SW 1271 (cell line): ENCODE data around the gene MYO6.

Source experiments
- DNase-seq, 2 experiments: peaks; one replicate each; lab custom pipeline; 2025; lab: John Stamatoyannopoulos, UW

MYO6 gene

GRCh38 chr6:75827163-75827562, 78.1 kb downstream of the MYO6 start:
- no peak for DNase-seq

DNA sequence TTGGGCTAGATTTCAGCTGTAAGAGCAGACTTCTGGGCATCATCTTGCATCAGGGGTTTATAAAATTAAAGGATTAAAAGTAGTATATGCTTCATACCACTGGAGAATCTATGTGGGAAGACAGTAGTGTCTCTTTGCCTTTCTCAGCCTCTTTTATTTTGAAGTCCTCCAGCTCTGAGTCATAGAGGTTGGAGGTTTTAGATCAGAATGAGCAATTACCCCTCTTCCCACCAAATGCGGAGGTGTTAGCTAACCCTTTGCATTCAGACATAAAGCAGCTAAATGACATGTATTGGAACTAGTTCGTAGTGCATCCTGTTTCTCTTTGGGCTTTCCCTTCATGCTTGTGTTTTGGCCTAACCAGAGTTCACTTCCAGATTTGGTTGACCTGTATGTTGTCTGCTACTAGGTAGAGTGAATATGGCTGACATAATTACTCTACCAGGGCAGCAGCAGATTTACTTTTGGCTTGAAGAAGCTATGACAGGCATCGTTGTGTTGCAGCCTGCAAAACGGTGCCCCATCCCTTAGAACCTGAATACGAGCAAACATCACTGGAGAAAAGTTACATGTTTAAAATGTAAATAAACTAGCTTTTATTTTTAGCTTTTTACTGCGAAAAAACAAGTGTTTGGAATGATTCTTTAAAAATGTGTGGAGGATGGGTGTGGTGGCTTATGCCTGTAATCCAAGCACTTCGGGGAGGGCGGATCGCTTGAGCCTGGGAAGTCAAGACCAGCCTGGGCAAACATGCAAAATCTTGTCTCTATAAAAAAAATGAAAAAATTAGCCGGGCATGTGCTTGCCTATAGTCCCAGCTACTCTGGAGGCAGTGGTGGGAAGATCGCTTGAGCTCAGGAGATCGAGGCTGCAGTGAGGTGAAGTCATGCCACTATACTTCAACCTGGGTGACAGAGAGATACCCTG, 82.2 kb downstream of the MYO6 start:
- no peak for DNase-seq

GRCh38 chr6:75834447-75834846, 85.4 kb downstream of the MYO6 start:
- DNase-seq = no peak

DNA sequence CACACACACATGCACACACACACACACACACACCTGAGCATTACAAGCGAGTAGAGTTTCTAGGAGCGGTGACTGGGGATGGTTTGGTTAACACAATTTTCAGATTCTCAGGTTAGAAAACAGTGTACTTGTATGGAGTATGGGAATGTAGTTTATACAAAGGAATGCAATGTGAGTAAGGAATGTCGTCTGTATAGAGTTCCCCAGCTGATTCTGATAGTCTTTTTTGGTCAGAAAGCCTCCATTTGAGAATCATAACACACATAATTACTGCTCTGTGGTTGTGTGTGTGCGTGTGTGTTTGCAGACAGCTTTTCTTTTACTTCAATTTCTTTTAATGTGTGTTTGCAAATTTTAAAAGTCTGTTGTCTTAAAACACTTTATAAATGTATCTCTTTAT, 93.2 kb downstream of the MYO6 start:
- DNase-seq = no peak

DNA sequence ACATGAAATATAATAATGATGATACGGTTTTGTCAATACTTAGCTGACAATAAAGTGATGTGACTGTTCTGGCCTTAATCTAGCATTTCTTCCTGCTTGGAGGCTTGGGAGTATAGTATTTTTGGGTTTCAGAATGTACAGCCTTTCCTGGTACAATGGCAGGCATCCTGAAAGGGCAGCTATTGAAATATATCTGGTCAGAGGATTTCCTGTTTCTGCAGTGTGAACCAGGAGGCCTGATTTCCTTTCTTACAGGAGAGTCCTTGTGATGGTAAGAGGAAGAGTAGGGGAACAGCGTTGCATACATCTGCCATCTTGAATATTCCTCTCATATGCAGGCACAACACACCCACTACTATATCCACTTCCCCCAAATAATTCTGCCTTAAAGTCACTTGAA, 93.7 kb downstream of the MYO6 start:
- no peak for DNase-seq

- no peak for DNase-seq
Measured at GRCh38 chr6:75843396-75843795, 94.4 kb downstream of the MYO6 start.

- no peak for DNase-seq
Measured at GRCh38 chr6:75848274-75848673, 99.2 kb downstream of the MYO6 start.

DNA sequence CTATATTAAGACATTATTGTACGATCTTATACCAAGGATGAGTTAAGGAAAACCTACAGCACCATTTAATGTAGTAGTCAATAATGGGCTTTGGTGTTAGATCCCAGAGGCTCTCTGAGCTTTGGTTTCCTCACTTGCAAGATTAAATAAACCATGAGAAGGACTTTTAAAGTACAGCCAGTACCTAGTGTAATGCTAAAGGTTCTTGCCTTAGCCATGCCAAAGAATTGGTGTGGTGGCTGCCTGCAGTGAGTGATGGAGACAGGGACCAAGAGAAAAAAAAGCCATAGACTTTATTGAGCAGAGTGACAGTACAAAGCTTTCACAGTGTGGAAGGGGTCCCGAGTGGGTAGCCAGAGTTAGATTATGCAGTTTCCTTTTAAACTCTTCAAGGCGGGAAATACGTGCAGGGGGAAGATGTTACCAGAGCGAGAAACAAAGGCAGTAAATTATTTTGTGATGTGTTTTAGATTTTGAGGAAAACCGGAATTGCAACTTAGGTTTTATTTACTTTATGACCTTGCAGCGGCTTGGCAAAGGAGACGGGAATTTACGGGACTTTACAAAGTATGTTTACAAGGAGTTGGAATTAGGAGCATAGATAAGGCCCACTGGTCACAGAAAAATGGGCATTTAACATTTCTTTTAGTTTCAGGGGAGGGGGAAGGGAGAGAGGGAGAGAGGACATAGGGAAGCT, 100.4 kb downstream of the MYO6 start:
- DNase-seq = no peak

DNA sequence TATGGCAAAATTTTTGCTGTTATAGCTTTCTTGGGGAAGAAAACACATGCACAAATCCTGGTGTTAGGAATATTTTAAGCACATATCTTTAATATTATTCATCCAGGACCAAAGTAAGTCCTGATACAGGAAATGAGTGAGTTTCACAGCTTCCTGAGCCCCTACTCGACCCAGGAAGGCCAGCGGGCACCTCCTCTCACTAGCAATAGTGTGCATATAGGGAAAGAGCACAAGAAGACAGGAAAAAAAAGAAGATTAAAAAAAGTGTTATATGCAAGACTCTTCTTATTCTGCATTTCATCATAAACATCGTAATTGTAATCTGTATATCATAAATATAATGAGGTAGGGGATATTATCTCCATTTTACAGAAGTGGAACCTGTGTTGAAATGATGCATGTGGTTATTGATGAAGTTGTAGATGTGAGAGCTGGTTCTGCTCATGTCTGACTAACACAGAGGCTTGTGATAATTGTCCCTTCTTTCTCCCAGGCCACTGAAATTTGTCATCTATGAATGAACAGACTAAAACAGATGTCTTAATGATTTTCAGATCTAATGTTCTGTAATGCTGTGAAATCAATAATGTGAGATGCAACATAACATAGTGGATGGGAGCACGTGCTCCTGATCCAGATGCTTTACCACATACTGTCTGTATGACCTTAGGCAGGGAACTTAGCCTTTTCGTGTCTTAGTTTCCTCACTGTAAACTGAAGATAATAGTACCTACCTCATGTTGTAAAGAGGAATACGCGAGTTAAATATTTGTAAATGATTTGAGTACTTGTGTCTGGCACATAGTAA, 101.2 kb downstream of the MYO6 start:
- peak in 1 of 2 experiments; percentile 42 for DNase-seq

DNA sequence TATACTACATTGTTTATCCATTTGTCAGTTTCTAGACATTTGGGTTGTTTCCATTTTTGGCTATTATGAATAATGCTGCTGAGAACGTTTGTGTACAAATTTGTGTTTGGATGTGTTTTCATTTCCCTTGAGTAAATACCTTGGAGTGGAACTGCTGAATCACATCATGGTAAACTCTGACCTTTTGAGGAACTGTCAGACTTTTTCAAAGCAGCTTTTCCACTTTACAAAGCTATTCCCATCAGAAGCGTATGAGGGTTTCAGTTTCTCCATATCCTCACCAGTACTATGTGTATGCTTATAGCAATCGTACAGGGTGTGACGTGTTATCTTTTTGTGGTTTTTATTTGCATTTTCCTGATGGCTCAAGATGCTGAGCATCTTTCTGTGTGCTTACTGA, 103.7 kb downstream of the MYO6 start:
- no peak for DNase-seq

DNA sequence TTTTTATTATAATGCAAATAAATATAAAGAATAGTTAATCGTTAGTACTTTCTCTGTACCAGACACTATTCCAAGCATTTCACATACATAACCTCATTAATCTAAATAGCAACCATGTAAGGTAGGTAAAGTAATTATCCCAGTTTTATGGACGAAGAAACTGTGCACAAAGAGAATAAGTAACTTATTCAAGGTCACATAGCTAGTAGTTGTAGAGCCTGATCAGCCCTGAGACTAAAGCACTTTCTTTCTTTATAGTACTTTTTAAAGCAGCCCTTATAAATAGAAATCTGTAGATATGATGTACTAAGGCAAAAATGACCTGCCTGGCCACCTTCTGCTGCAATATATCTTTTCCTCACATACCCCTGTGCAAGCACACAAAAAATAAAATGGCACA, 104.8 kb downstream of the MYO6 start:
- DNase-seq = no peak

DNA sequence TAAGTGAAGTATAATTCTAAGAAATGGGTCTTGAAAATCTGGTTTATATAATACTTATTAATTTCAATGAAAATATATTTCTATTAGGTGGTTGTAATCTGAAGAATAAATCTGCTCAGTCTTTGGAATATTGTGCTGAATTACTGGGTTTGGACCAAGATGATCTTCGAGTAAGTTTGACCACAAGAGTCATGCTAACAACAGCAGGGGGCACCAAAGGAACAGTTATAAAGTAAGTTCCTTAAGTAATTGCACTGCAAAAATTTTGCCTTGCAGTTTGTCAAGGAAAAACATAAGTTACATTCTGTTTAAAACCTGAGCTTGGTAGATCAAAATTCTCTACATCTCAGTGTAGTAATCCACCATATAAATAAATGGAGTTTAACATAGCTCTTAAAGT, 106.0 kb downstream of the MYO6 start:
- DNase-seq = peak in 1 of 2 experiments; percentile 46

DNA sequence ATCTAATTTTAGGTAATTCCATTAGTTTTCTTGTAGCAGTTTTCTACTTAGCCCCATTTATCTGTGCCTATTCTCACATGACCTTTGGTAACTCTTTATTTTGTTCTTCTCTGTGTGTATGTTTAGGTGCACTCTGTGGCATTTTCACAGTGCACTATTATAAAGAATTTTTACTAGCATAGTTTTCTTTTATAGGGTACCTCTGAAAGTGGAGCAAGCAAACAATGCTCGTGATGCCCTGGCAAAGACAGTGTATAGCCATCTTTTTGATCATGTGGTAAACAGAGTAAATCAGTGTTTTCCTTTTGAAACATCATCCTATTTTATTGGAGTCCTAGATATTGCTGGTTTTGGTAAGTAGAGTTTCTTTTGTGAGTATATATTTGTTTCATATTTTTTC, 107.9 kb downstream of the MYO6 start:
- DNase-seq = no peak

DNA sequence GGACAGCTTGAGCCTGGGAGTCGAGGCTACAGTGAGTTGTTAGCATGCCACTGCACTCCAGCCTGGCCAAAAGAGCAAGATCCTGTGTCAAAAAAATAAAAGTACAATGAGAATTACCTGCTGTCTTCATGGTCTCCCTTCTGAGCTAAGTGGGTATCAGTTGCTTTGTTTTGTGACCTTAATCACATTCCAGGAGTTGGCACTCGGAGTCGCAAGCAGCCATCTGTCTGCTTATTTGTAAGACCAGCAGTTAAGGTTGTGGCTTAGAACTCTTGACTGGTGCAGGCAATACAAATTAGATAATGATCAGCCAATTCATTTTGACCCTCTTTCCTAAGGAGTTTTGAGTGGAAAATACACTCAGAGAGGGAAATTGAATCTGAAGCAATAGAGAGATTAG, 114.0 kb downstream of the MYO6 start:
- DNase-seq = no peak

- no peak for DNase-seq
Measured at GRCh38 chr6:75863784-75864183, 114.7 kb downstream of the MYO6 start.

- no peak for DNase-seq
Measured at GRCh38 chr6:75864446-75864845, 115.4 kb downstream of the MYO6 start.

GRCh38 chr6:75870389-75870788, 121.3 kb downstream of the MYO6 start:
- DNase-seq = no peak

GRCh38 chr6:75874224-75874623, 125.2 kb downstream of the MYO6 start:
- DNase-seq = no peak

DNA sequence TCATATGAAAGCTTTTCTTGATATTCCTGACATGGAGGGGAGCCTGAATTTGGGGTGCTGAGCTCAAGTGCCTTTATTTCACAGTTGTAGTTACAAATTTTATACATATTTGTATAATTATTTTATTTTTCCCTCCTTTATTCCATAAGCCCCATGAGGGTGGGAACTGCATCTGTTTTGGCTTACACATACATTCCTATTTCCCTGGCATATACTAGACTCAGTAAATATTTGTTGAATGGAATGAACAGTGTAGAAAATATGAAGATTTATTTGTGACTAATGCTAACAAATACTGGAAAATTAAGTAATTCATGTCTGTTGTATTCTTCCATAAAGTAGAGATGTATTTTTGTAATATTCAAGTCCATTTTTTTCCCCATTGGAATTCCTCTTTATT, 127.1 kb downstream of the MYO6 start:
- DNase-seq = no peak

DNA sequence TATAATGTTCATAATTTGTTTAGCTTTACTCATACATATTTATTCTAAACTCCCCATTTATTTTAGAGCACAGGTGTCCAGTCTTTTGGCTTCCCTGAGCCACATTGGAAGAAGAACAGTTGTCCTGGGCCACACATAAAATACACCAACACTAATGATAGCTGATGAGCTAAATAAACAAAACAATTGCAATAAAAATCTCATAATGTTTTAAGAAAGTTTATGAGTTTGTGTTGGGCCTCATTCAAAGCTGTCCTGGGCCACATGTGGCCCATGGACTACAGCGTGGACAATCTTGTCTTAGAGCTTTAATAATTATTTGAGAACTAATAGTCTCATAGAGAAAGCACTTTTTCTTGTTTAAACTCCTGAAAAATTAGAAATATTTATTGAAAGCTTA, 131.3 kb downstream of the MYO6 start:
- DNase-seq = no peak

DNA sequence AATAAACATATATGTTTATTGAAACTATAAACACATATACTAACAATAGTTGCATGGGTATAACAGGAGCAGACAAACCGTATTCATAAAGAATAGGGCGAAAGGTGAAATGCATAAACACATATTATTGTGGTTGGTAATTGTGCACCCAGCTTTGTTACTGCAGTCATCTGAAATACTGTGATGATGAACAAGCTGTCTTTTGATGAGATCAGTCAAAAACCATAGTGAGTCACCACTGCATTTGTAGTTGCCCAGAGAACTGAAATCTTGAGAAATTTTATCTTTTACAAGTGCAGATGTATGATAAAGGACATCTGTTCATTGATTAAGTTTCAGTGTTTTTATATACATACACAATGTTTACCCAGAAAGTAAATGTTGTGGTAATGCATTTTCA, 133.7 kb downstream of the MYO6 start:
- no peak for DNase-seq

DNA sequence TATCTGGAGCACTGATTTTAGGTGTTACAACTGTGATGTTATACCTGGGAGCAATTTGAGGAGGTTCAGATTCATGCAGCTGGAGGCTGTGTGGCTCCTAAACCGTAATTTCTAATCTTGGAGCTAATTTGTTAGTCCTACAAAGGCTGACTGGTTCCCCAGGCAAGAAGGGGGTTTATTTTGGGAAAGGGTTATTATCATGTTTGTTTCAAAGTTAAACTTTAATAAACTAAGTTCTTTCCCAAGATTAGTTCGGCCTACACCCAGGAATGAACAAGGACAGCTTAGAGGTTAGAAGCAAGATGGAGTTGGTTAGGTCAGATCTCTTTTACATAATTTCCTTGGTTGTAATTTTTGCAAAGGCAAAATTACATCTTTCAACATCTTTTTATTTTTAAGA, 135.8 kb downstream of the MYO6 start:
- DNase-seq = no peak

DNA sequence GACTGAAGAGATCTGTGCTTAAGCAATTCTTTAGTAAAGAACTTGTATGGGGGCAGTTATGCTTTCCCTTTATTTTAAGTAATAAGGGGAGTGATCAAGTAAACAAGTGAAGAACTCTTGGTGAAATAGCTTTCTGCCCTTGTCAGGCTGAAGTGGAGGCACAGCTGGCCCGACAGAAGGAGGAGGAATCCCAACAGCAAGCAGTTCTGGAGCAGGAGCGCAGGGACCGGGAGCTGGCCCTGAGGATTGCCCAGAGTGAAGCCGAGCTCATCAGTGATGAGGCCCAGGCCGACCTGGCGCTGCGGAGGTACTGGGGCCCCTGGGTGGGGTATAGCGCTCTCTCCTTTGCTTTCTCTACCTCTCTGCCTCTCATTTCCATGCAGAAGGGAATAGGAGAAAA, 143.3 kb downstream of the MYO6 start:
- DNase-seq = no peak
